Osteoblast (primary cell): ENCODE measurements around the gene PITRM1. TPM values are rescaled to one million over a fixed set of nuclear protein-coding genes. Genes with fewer than 3 reads are reported as not detected.
A peak's percentile ranks its signal among the peaks of the same experiment; 100 is the strongest.

Experiments used
- DNase-seq: peaks from one replicate; pipeline ENCODE4 v3.0.0; 2011; ENCODE audit warnings: low spot score, mixed read lengths; ENCODE audit not compliant: insufficient read length; ENCODE audit errors: missing footprints
- H2AFZ ChIP-seq: 2 replicates; pipeline ENCODE4 v1.6.0; 2011; ENCODE audit warnings: mild to moderate bottlenecking, low read length
- H3K27ac ChIP-seq: 2 replicates; pipeline ENCODE4 v1.5.1; 2011; ENCODE audit warnings: mild to moderate bottlenecking, low read depth, low read length, moderate library complexity
- H3K27me3 ChIP-seq: 2 replicates; pipeline ENCODE4 v1.6.0; 2012; ENCODE audit warnings: mild to moderate bottlenecking, control low read depth, inconsistent platforms, low read length, moderate library complexity; ENCODE audit not compliant: insufficient read depth
- H3K36me3 ChIP-seq: 2 replicates; pipeline ENCODE4 v1.5.1; 2011; ENCODE audit warnings: mild to moderate bottlenecking, low read length, control low read depth, moderate library complexity; ENCODE audit not compliant: insufficient read depth
- H3K4me1 ChIP-seq: 2 replicates; pipeline ENCODE4 v1.5.1; 2011; ENCODE audit warnings: mild to moderate bottlenecking, low read length, control low read depth, moderate library complexity; ENCODE audit not compliant: insufficient read depth
- H3K4me2 ChIP-seq: 2 replicates; pipeline ENCODE4 v1.6.0; 2011; ENCODE audit warnings: mild to moderate bottlenecking, low read length; ENCODE audit not compliant: insufficient read depth
- H3K4me3 ChIP-seq: fragments of 200-600 bp; sonication (generic); 3 replicates; pipeline ENCODE4 v1.5.1; 2012; ENCODE audit warnings: mild to moderate bottlenecking, low read length, inconsistent platforms; ENCODE audit not compliant: insufficient read depth
- H3K79me2 ChIP-seq: 2 replicates; pipeline ENCODE4 v1.6.0; 2012; ENCODE audit warnings: mild to moderate bottlenecking, low read length, control low read depth, inconsistent platforms; ENCODE audit not compliant: insufficient read depth
- H3K9me3 ChIP-seq: 2 replicates; pipeline ENCODE4 v1.5.1; 2011; ENCODE audit warnings: low read depth, low read length, control low read depth
- H4K20me1 ChIP-seq: 2 replicates; pipeline ENCODE4 v1.6.0; 2012; ENCODE audit warnings: mild to moderate bottlenecking, low read length, control low read depth; ENCODE audit not compliant: insufficient read depth
- total RNA-seq: library from RNA; depleted of rRNA; stranded (reverse); fragments of >200 nt; gene quantifications from 2 replicates; pipeline ENCODE4 v1.2.3, GENCODE V29; 2012
- TF ChIP-seq, protein P1 (sequence below): IDR thresholded peaks from 2 replicates; pipeline ENCODE4 v1.5.1; 2011; ENCODE audit warnings: mild to moderate bottlenecking, low read depth, low read length, moderate library complexity; ENCODE audit errors: extremely low read depth

The PITRM1 gene
- total RNA-seq, 1 donor, result 89.8 TPM

GRCh38 chr10:3143791-3144434 is 28.7 kb downstream of the PITRM1 start:
- Histone ChIP-seq H4K20me1 (no peaks in the 10 kb centered on the region), H3K4me3 (no peak overlapping the region), H3K27me3 (no peaks in the 10 kb centered on the region), H3K4me2 (no peak overlapping the region), H3K4me1 (no peaks in the 10 kb centered on the region), H3K36me3 (peaks cover 96% of the 10 kb centered on the region), H3K27ac (no peak overlapping the region), H3K9me3 (no peaks in the 10 kb centered on the region), H2AFZ (no peak overlapping the region), H3K79me2 (no peaks in the 10 kb centered on the region)
- TF ChIP-seq, protein P1, sequence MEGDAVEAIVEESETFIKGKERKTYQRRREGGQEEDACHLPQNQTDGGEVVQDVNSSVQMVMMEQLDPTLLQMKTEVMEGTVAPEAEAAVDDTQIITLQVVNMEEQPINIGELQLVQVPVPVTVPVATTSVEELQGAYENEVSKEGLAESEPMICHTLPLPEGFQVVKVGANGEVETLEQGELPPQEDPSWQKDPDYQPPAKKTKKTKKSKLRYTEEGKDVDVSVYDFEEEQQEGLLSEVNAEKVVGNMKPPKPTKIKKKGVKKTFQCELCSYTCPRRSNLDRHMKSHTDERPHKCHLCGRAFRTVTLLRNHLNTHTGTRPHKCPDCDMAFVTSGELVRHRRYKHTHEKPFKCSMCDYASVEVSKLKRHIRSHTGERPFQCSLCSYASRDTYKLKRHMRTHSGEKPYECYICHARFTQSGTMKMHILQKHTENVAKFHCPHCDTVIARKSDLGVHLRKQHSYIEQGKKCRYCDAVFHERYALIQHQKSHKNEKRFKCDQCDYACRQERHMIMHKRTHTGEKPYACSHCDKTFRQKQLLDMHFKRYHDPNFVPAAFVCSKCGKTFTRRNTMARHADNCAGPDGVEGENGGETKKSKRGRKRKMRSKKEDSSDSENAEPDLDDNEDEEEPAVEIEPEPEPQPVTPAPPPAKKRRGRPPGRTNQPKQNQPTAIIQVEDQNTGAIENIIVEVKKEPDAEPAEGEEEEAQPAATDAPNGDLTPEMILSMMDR, result no peak
- DNase-seq, result no peak

- H3K36me3 ChIP-seq, result peaks cover 96% of the 10 kb centered on the region
- H3K27ac ChIP-seq, result no peak overlapping the region
- H3K4me3 ChIP-seq, result no peak overlapping the region
- H4K20me1 ChIP-seq, result no peaks in the 10 kb centered on the region
- no peak overlapping the region for H3K4me2 ChIP-seq
- no peak overlapping the region for H2AFZ ChIP-seq
- no peaks in the 10 kb centered on the region for H3K9me3 ChIP-seq
- no peaks in the 10 kb centered on the region for H3K4me1 ChIP-seq
- no peaks in the 10 kb centered on the region for H3K79me2 ChIP-seq
- TF ChIP-seq, protein P1, result no peak
- DNase-seq, result no peak
- no peaks in the 10 kb centered on the region for H3K27me3 ChIP-seq
These were observed 29.2 kb downstream of the PITRM1 start for GRCh38 chr10:3143366-3143765.

- peaks cover 2% of the 10 kb centered on the region for H4K20me1 ChIP-seq
These were observed 30.3 kb downstream of the PITRM1 start for GRCh38 chr10:3142146-3142875.

More at GRCh38 chr10:3142146-3142875, 30.3 kb downstream of the PITRM1 start:
- Histone ChIP-seq H3K27ac (peak overlapping the region; percentile 8), H3K4me3 (no peak overlapping the region), H3K9me3 (no peaks in the 10 kb centered on the region), H2AFZ (no peak overlapping the region), H3K27me3 (no peaks in the 10 kb centered on the region), H3K4me2 (no peak overlapping the region), H3K4me1 (no peaks in the 10 kb centered on the region), H3K36me3 (peaks cover 96% of the 10 kb centered on the region), H3K79me2 (no peaks in the 10 kb centered on the region)
- DNase-seq, result no peak
- TF ChIP-seq, protein P1, result no peak
